BE2C (cell line): ENCODE data around the gene ZBTB7A.

ENCODE experiments used
- DNase-seq: peaks from one replicate; pipeline ENCODE4 v3.0.0-alpha.2; 2020
- H3K27me3 ChIP-seq: fragments of 250-450 bp; sonication (Bioruptor Pico); 2 replicates; pipeline ENCODE4 v1.5.1; 2020; ENCODE audit warnings: mild to moderate bottlenecking
- H3K36me3 ChIP-seq: fragments of 250-450 bp; sonication (Bioruptor Pico); 2 replicates; pipeline ENCODE4 v1.5.1; 2020; ENCODE audit warnings: mild to moderate bottlenecking
- H3K4me1 ChIP-seq: fragments of 250-450 bp; sonication (Bioruptor Pico); 2 replicates; pipeline ENCODE4 v1.5.1; 2020
- H3K4me3 ChIP-seq: 2 replicates; pipeline ENCODE4 v1.5.1; 2011; ENCODE audit warnings: low read depth, low read length
- H3K9me3 ChIP-seq: fragments of 250-450 bp; sonication (Bioruptor Pico); 2 replicates; pipeline ENCODE4 v1.5.1; 2020
- TF ChIP-seq, protein P1 (sequence below): IDR thresholded peaks from 2 replicates; pipeline ENCODE4 v1.5.1; 2012; ENCODE audit warnings: mild to moderate bottlenecking, low read depth, low read length

Gene ZBTB7A

DNA sequence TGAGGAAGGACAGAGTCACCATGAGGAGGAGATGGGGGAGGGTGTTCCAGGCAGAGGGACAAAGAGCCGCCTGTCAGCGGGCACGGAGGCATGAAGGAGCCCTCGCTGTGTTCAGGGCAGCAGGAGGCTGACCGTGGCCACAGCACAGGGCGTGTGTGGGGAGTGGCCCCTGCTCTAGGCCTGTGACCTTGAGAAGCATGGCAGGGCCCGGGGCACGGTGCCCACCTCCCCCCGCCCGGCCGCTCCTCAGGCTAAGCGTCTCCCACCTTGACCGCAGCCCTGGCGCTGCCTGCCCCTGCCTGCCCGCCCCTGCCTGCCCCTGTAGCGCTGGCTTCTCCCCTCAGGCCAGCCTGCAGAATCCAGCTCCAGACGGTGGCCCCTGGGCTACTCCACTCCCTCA lies 45.7 kb upstream of the ZBTB7A start:
- no peak for DNase-seq
- TF ChIP-seq, protein P1, sequence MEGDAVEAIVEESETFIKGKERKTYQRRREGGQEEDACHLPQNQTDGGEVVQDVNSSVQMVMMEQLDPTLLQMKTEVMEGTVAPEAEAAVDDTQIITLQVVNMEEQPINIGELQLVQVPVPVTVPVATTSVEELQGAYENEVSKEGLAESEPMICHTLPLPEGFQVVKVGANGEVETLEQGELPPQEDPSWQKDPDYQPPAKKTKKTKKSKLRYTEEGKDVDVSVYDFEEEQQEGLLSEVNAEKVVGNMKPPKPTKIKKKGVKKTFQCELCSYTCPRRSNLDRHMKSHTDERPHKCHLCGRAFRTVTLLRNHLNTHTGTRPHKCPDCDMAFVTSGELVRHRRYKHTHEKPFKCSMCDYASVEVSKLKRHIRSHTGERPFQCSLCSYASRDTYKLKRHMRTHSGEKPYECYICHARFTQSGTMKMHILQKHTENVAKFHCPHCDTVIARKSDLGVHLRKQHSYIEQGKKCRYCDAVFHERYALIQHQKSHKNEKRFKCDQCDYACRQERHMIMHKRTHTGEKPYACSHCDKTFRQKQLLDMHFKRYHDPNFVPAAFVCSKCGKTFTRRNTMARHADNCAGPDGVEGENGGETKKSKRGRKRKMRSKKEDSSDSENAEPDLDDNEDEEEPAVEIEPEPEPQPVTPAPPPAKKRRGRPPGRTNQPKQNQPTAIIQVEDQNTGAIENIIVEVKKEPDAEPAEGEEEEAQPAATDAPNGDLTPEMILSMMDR: no peak
- peaks cover 65% of the 10 kb centered on the region for H3K36me3 ChIP-seq

DNA sequence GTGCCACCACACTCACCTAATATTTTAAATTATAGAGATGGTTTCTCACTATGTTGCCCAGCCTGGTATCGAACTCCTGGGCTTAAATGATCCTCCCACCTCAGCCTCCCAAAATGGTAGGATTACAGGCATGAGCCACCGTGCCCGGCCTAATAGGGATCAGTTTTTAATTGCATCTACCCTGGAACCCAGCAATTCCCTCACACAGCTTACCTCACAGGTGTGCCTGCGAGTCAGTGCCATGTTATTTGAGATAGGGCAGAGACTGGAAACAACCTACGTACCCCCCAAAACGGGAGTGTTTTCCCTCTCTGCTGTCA lies 42.9 kb upstream of the ZBTB7A start:
- H3K36me3 ChIP-seq: peaks cover 66% of the 10 kb centered on the region
- TF ChIP-seq, protein P1: no peak
- no peak for DNase-seq

More for the DNA sequence above, 45.7 kb upstream of the ZBTB7A start:
- Histone ChIP-seq H3K4me1 (no peaks in the 10 kb centered on the region), H3K9me3 (no peaks in the 10 kb centered on the region), H3K27me3 (no peaks in the 10 kb centered on the region), H3K4me3 (no peak overlapping the region)

DNA sequence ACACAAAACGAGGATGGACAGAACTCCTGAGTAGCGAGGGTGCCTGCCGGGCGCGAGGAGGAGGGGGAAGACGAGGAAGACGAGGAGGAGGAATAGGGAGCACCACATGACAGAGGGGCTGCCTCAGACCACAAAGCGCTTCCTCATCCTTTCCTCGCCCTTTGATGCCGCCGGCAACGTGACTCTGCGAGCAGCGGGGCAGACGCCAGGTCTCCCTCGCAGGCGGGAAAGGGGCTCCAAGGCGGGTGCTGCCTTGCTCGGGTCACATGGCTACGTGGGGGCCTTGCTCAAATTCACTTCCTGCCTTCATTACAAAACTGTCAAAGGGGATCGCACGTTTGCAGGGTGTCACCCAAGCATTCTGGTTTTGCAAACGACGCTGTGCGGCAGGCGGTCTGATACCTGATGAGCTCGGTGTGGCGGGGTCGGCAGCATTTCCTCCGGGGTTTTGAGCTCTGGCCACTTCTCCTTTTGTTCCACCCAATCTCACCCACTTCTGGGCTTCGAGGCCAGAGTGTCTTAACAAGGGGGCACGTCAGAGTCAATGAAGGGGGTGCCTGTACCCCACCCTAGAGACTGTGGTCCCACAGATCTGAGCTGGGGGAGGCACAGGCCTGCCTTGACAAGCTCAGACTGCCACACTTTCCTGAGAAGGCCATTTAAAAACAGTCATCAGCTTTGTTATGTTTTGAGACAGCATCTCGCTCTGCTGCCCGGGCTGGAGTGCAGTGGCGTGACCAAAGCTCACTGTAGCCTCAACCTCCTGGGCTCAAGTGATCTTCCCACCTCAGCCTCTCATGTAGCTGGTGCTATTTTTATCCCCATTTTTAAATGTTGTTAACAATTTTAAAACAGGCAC lies 42.3 kb upstream of the ZBTB7A start:
- DNase-seq: no peak
- no peak overlapping the region for H3K4me3 ChIP-seq
- TF ChIP-seq, protein P1: no peak
- H3K9me3 ChIP-seq: no peaks in the 10 kb centered on the region
- H3K36me3 ChIP-seq: peaks cover 60% of the 10 kb centered on the region
- no peaks in the 10 kb centered on the region for H3K4me1 ChIP-seq
- H3K27me3 ChIP-seq: no peaks in the 10 kb centered on the region

More for the DNA sequence above, 42.9 kb upstream of the ZBTB7A start:
- Histone ChIP-seq H3K4me3 (no peak overlapping the region), H3K4me1 (no peaks in the 10 kb centered on the region), H3K27me3 (no peaks in the 10 kb centered on the region), H3K9me3 (no peaks in the 10 kb centered on the region)

DNA sequence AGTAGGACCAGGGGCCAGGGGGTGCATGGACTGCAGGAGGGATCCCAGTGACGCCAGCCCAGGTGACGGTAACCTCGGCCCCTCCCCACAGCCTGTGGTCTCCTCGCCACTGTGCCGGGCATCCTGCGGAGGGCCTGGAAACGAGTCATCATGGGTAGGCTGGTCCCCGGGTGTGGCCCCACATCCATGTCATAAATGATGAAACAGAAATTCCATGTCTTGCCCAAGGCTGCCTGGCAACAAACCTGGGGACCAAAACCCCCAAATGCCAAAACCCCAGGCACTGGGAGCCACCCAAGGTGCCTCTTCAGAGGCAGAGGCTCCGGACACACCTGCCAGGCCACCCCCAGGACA lies 36.4 kb upstream of the ZBTB7A start:
- H3K4me3 ChIP-seq: no peak overlapping the region
- H3K36me3 ChIP-seq: peaks cover 57% of the 10 kb centered on the region
- no peaks in the 10 kb centered on the region for H3K4me1 ChIP-seq
- no peak for DNase-seq
- TF ChIP-seq, protein P1: no peak
- no peaks in the 10 kb centered on the region for H3K9me3 ChIP-seq
- H3K27me3 ChIP-seq: no peaks in the 10 kb centered on the region

DNA sequence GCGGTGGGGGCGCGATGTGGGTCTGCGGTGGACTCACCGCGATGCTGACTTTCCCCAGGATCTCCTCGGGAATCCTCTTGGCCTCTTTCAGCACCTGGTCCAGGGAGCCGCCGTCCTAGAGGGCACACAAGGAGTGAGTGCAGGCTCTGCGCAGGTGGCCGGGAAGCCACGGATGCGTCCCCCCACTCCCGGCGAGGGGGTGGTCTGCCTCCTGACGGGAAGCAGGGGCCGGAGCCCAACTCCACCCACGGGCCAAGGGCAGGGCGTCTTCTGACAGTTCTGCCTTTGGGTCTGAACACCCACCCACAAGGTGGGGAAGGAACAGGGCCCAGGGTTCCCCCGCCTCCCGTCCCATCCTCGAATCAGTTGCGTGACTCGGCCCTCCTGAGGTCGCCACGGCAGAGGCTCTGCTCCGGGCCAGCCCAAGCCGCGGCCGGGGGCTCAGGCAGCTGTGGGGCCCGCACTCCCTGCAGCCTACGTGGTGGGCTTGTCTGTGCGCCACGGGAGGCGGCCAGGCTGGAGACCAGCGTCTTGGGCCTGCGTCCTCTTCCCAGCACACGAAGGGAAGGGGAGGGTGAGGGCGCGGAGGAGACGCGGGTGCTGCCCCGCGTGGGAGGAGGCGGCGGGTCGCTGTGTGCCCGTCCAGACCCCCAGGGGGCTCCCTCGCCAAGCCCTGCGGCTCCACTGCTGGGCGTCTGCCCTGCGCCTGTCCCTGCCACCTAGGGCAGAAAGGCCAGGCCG lies 35.8 kb upstream of the ZBTB7A start:
- H3K4me1 ChIP-seq: no peaks in the 10 kb centered on the region
- TF ChIP-seq, protein P1: no peak

DNA sequence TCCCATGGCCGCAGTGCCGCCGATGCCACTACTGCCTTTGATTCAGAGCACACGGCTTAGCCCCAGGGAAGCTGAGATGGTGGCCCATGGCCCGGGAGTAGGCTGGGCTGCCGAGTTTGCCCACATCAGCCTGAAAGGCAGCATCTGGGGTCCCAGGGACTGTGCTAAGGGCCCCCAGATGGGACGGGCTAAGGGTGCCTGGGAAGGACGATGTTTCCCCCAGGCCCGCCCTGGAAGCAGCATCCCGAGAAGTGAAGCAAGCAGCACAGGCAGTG lies 34.7 kb upstream of the ZBTB7A start:
- TF ChIP-seq, protein P1: no peak
- no peaks in the 10 kb centered on the region for H3K4me1 ChIP-seq
- DNase-seq: no peak
- H3K4me3 ChIP-seq: no peak overlapping the region
- H3K27me3 ChIP-seq: no peaks in the 10 kb centered on the region
- peaks cover 46% of the 10 kb centered on the region for H3K36me3 ChIP-seq
- H3K9me3 ChIP-seq: no peaks in the 10 kb centered on the region

More for the DNA sequence above, 35.8 kb upstream of the ZBTB7A start:
- no peak for DNase-seq
- H3K4me3 ChIP-seq: no peak overlapping the region
- peaks cover 52% of the 10 kb centered on the region for H3K36me3 ChIP-seq
- H3K9me3 ChIP-seq: no peaks in the 10 kb centered on the region
- no peaks in the 10 kb centered on the region for H3K27me3 ChIP-seq
